Left hindlimb (tissue), 1 donor: Measurements from ENCODE around the gene MIEF1.

ENCODE experiments used
- DNase-seq: peaks from one replicate; pipeline ENCODE4 v3.0.0-alpha.2; 2018

MIEF1 gene

DNA sequence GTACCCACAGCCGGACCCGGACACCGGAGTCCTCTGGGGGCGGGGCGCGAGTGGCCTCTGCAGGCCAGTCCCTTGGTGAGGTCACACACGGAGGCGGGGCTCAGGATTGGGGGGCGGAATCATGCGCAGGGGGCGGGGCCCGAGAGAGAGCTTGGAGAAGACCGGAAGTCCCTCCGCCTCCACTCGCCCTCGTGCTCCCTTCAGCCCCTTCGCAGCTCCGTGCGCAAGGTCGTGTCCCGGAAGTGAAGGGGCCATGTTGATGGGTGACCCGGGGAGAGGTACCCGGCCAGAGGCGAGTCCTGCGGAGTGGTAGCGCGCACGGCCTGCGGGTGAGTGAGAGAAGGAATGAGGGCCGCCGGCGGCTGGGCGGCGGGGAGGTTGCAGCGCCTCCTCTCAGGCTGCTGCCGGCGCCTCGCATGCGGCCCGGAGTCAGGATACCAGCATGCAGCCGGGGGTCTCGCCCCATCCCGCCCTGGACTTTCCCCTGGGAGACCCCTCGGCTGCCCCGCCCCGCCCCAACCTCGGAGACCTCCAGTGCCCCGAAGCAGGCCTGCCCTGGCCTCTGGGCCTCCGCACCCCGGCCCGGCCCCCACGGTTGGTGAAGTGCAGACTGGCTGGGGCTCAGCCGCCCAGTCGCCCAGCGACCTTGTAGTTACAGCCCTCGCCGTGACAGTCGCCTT, at the start of gene MIEF1:
Gene MIEF1, plus strand, starts transcription at position 182 of the 680 bp plus-strand sequence. CDS start 9,005 bp downstream, outside the sequence.
- peak; percentile 98 for DNase-seq

DNA sequence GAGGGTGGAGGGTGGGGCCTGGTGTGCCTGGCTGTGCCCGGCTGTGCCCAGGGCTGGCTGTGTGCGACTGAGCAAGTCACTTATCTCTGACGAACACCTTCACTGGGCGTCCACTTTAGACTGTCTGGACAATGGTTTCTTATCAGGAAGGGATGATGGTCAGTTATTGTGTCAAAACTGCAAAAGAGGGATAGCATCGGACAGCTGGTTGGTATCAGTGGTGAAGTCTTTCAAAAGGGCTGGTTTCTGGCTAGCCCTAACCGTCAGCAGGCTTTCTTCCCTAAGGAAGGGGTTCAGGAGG, 49.4 kb upstream of the MIEF1 start:
- DNase-seq = no peak

DNA sequence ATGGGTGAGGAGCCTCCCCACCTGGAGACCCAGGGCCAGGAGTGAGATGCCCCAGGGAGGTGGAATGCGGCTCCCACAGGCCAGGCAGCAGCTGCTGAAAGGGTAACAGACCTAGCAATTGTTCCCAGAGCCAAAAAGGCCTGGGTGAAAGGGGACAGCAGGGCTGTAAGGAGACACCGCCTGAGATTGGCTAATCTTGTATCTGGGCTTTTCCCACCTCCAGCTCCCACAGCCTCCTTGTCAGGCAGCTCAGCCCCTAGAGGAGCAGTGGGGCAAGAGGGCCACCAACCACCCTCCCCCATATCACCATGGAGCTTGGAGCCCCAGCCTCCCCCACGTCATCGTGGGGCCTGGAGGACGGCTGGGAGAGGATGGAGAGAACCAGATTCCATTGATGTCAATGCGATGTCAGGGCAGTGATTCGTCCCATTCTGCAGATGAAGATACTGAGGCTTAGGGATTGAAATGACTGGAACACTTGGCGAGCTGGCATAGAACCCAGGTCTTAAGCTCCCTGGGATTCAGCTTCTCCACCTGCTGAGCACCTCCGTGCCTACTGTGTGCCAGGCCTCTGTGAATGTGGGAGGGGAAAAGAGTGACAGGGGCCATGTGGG, 48.2 kb upstream of the MIEF1 start:
- DNase-seq = no peak

DNA sequence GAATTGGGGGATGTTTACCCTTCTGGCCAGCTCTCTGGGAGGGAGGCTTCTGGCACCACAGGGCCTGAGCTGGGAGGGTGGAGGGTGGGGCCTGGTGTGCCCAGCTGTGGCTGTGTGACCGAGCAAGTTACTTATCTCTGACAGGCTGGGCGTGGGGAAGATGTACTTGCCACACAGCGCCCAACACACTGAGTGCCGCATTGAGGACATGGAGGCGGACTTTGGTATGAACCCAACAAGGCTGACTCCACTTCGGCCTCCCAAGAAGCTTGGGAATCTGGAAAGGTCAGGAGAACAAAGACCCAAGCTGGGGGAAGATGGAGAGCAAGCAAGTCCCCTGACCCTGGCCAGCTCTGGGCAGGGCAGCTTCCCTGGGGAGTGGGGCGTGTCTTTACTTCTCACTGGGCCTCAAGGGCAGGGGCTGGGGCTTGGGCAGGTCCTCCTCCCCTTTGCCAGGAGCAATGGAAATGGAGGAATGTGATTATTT, 47.7 kb upstream of the MIEF1 start:
- DNase-seq = no peak

DNA sequence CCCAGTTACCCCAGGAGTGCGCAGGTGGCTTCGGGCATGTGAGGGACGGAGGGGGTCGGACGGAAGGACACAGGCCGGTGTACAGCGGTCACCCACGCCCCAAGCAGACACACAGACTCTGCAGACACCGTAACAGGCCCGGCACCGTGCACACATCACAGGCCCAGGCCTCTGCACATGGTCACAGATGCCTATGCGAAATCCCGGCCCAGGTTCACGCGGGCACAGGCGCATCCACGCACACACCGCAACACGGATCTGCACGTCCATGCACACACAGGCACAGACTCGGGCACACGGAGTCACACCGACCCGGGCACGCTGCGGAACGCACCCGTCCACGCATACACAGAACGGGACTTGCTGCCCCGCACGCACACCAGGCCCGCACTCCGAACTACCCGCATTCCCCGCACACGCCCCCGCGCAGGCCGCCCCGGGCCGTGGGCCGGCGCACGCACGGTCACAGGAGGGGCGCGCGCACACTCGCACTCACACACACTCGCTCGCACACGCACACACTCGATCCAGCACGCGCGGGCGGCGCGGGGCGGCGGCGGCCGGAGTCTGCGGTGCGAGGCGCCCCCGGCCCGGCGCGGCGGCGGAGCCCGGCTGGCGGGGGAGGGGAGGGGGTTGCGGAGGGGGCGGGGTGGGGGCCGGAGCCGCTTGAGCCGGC, 45.4 kb upstream of the MIEF1 start, which contains the start of gene MGAT3:
Gene MGAT3, plus strand, starts transcription at position 491 of the 676 bp plus-strand sequence. CDS start 30,336 bp downstream, outside the sequence.
- DNase-seq = no peak

DNA sequence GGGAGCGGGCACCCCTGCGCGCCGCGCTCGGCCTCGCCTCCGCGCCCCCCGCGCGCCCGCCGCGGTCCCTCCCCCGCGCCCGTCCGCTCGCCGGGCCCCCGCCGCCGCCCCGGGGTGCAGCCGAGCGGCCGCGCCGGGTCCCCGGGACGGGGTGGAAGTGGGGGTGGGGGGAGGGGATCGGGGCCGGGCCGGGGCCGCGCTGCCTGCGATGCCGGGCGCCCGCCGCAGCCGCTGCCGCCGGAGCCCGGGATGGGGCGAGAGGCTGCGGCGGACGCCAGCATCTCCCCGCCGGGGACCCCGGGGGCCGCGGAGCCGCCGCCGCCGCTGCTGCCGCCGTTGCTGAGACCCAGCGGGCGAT, 44.9 kb upstream of the MIEF1 start:
- no peak for DNase-seq

DNA sequence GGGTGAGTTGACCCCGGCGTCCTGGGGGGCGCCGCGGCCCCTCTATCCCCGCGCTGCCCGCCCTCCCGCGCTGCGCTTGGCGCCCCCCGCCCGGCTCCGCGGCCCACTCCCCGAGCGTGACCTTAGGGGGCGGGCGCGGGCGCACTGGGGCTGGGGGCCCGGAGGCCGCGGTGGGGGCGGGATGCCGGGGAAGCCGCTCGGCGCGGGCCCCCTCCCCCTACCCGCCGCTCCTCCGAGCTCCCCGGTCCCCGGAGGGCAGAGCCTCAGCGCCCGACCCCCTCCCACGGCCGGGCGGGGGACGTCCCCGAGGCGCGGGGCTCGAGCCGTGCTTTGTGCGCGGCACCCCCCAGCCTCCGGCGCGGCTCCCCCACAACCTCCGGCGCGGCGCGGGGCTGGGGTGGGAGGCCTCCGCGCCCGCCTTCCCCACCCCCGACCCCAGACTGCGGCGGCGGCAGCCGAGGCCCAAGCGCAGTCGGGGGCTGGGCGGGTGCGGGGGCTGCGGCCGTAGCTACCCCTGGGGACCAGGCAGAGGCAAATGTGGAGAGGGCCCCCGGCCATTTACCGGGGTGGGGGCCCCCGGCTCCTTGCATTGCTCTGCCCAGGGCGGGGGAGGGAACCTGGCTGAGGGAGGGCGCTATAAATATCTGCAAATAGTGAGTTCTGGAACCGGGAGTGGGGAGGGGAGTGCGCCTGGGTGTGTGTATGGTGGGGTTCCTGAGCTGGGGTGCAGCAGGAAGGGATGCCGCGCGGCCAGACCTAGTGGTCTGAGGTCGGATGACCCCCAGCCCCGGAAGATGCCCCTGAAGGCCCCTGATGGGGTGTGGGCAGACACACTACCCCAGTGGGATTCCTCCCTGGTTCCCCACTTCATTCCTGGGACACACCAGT, 44.3 kb upstream of the MIEF1 start:
- no peak for DNase-seq

DNA sequence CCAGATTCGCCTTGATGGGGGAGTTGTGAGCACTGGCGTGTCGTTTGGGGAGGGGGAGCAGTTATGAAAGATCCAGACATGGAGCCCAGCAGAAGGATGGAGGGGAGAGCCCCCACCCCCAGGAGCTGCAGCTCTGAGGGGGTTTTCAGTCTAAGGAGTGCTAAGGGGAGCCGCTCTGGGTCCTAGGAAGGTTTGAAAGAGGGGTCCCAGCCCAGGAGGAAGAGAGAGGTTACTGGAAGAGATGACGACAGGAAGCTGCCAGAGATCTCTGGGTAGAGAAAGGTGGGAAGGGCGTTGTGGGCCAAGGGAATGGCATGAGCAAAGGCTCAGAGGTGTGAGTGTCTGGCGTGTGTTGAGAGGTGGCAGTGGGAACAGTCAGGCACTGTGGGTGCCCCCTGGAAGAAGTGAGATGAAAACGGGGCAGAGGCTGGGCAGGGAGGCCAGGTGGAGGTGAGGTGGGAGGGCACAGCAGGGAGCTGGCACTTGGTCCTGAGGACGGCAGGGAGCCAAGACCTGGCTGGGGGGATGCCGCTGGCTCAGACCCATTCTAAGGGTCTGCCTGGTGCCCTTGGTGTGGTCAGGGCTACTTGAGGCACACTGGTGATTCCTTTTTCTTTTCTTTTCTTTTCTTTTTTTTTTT, 43.5 kb upstream of the MIEF1 start:
- no peak for DNase-seq

DNA sequence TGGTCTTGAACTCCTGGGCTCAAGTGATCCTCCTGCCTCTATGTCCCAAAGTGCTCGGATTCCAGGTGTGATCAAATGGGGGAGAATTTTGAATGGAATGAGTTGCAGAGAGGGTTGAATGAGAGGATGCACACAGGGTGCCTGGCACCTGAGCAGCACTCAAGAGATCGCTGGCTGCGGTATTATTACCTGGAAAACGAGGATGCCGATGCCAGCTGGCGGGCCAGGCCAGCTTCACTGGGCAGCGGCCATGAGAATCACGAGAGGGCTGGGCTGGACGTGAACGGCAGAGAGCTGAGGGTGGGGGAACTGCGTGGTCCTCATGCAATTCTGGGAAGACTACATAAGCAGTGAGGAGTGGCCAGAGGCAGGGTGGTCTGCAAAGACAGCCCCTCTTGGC, 42.4 kb upstream of the MIEF1 start:
- no peak for DNase-seq

DNA sequence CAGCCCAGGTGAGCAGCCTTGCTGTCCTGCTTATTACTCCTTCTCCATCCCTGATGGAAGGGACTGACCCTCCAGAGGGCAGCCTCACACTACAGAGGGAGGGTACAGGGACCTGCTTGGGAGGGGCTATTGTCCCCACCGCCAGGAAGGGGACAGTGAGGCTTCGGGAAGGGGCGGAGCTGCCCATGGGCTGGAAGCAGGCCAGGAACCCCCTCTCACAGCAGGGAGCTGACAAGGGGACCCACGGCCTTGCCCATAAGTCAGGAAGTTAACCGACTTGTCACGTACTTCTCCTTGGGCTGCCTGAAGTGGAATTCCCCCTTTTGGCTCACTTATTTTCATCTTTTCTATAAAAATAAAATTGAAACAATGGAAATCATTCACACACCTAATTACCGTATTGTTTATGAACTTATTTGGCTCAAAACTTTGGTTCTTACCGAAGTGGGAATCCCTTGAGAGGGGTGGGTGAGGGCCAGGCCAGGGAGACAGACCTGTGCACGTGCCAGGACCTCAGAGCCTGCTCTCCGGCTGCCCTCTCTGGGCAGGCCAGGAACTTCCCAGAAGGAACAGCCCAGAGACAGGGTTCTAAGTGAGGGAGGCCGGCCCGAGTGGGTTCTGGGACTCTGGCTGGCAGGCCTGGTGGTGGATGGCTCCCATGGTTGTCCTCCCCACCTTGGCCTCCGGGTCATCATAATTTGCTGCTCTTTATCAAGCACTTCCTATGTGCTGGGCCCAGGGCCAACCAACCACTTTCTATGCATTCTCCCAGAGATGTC, 39.5 kb upstream of the MIEF1 start:
- DNase-seq = no peak

DNA sequence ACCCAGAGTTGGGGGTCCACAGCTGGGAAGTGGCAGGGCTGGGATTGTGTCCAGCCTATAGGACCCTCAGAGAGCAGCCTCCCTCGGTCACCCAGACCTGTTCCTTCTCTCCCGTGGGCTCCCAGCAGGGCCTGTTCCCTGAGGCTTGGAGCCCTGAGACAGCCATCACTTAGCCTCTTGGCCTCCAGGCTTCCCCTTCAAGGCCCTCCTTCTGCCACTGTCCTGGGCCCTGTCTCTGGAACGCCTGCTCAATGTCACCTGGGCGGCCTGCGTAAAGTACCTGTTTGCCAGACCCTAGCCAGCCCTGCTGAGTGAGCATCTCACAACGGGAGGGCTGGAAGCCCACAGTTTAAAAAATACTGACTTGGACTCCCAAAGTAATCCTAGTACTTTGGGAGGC, 38.8 kb upstream of the MIEF1 start:
- no peak for DNase-seq

DNA sequence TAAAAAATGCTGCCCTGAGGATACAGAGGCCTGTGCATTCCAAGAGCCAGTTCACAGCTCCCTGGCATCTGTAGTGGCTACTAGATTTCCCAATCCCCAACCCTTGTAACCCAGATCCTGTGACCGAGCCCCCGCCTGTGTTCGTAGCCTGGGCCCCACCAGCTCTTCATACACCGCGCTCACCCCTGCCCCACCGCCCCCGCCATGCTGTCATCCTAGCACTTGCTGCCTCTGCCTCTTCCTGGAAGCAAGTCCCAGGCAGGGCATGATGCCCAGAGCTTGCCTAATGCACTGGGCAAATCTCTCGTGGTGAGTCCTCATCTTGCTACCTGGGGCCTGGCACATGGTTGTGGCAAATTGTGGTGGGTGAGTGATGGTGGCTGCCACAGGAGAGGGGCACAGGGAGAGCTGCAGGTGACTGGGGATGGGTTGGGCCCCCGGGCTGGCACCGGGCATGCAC, 38.1 kb upstream of the MIEF1 start:
- DNase-seq = no peak

DNA sequence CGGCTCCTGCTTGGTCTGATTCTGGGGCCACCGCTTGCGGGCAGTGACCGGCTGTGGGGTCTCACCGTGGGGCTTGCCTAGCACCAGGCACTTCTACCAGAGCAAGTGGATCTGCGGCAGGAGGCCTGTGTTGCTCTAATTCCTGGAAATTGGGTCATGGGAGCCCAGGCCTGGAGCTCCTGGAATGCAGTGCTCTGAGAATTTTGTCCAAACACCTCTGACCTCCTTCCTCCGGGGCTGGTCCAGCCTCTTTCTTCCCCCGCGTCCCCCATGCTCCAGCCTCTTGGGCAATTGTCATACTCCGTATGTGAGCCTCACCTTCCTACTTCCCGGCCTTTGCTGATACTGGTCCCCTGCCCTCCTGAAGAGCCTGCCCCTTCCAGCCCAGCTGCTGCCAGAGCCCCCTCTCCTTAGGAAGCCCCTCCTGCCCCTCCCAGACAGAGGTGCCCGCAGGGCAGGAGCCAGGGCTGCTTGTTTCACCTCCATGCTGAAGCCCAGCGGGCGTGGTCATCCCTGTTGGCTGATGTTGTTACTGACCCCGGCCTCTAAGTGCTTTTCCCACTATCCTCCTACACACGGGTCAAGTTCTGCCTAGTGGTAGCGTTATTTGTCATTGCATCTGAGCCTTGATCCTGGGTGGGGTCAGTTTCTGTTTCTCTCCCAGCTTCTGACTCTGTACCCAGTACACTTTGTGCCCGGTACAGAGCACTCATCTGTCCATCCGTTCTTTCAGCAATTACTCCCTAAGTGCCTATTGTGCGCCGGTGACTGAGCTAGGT, 35.7 kb upstream of the MIEF1 start:
- DNase-seq = no peak

DNA sequence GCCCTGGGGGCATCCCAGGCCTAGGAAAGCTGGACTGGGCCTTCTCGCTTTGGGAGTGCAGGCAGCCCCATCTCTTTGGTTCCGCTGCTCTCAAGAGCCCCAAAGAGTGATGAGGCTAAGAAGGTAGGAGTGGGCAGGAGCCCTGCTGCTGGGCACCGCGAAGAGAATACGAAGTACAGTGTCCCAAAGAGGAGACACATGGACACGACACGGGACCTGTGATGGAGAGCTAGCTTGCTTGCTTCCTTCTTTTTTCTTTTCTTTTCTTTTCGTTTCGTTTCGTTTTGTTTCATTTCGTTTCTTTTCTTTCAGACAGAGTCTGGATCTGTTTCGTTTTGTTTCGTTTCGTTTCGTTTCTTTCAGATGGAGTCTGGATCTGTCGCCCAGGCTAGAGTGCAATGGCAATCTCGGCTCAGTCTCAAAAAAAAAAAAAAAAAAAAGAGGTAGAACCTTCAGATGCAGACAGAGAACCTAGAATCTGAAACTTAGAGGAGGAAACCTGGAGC, 34.6 kb upstream of the MIEF1 start:
- DNase-seq = no peak

DNA sequence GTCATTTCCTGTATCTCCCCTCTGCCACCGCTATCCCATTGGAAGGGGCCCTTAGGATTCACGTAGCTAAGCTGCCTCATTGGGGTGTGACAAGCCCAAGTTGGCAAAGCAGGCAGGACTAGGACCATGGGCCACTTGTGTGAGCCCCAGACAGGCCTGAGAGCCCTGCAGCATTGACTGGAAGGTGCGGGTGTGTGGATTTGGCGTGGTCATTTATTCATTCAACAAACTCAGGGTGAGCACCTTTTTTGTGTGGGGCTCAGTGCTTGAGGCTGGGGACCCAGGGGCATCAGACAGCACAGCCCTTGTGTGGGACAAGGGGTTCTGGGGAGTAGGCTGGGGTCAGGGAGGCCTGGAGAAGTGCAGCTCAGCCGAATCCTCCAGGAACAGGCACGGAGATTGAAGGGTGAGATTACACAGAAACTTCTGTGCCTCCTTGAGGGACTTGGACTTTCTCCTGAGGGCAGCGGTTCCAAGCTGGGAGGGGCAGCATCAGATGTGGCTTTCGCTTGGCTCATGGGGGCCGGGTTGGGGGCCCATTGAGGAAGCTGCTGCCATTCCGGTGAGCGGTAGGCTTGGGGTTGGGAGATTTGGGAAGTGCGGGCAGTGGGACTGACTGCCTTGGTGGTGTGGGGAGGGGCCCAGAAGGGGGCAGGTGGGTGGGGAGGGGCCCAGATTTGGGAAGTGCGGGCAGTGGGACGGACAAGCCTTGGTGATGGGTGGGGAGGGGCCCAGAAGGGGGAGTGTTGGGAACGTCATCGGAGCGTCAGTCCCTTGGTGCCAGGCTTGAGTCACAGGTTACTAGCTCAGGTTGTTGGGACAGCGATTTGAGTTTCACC, 33.4 kb upstream of the MIEF1 start:
- DNase-seq = no peak

DNA sequence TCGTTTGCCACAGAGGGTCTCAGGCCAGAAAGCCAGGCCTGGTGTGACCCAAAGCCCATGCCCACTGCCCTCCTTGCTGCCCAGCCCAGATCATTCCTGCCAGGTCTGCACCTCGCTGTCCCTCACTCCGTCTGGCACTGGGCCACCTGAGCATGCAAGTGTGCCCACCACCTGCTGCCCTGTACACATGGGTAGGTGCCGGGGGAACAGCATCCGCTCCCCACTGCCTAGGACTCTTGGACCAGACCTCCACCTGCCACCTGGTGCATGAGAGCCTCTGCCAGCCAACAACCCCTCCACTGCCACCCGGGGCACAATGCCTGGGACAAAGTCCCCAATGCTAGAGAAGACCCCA, 32.8 kb upstream of the MIEF1 start:
- DNase-seq = no peak

DNA sequence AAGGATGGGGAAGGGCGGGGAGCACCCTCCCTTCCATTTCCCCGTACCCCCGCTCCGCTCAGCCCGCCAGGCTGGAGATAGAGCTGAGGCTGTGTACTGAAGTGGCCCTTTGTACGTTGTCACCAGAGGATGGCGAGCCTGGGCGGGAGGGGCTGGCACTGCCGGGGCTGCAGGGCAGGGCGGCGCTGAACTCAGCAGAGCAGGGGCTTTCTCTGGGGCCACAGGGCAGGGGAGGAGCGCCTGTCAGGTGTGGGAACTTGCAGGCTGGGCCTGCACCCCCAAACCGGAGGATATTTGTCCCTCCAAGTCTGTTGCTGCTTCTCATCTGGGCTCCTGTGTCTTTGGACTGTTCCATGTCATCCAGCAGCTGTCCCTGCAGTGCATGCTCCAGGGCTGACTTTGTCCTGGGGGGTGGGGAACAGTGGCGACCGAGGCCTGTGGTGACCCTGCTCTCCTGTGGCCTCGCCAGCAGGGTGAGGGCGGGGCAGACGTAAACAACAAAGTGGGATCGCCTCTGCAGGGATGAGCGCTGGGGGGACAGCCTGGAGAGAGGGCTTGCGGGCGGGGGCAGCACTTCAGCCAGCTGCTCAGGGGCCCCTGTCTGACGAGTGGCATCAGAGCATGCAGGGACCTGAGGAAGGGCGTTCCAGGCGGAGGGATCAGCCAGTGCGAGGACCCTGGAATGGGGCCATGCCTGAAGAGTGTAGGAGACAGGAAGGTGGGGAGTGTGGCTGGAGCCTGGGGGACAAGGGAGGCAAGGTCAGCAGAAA, 32.2 kb upstream of the MIEF1 start:
- DNase-seq = no peak

DNA sequence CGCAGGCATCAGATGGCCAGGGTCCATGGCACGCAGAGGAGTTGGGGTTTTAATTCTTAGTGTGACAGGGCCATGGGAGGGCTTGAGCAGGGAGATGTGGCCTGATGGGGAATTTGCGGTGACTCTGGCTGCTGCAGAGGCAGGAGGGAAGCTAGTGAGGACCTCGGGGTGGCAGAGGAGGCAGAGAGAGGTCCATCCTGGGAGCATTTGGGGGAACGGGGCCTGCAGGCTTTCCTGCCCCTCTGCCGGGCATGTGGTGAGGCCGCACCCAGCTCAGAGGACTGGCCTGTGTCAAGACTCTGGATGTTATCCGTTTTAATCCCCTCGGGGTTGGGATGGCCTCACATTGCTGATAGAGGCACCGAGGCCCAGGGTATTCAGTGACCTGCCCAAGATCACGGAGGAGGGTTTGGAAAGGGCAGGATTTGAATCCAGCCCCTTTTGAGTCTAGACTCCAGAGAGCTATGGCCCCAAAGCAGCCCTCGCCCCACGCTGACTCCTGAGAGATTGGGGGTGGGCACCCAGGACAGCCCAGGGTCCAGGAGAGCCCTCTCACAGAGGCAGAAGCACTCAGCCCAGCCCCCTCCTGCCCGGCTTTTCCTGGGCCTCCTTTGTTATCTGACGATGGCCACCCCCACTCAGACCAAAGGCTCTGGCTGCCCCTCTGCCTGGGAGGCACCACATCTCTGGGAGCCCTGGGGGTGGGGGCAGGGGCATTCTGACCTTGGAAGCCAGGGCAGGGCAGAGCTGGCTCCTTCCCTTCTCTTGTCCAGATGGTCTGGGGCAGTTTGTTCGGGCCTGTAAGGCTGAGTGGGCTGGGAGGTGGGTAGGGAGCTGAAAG, 31.4 kb upstream of the MIEF1 start:
- no peak for DNase-seq
